Body of pancreas (tissue), 4 donors: Measurements from ENCODE around the gene GALP.

Experiments used
- POLR2A ChIP-seq, 3 donors: fragments of 450-650 bp; IDR thresholded peaks; one replicate each; pipeline ENCODE4 v1.6.1; 2016; ENCODE audit warnings: antibody characterized with exemption in 3 of 3, mild to moderate bottlenecking in 2 of 3
- TF ChIP-seq, protein P1 (sequence below), 7 experiments: fragments of 450-650 bp in 4 of 7; fragments of 200-600 bp in 3 of 7; sonication (generic) in 3 of 7; IDR thresholded peaks; one replicate each; pipeline ENCODE4 v1.5.1; 2016 to 2019; ENCODE audit warnings: antibody characterized with exemption in 7 of 7

DNA sequence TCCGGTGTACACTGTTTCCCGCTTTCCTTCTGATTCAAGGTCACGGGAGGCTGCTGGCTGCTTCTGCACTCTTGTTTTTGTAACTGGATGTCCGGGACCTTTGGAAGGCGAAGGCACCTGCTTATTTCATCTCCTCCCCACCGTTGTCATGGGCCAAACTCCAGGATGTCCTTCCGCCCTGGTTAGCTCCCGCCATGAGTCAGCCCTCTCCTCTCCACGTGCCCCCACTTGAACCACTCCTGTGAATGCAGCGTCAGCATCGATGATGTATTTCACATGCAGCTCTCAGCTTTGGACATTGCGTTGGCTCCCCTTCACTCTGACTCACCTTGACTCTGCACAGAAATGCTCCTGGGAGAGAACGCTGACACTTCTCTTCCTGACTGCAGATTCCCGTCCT, 5.5 kb upstream of the GALP start:
- TF ChIP-seq, protein P1, sequence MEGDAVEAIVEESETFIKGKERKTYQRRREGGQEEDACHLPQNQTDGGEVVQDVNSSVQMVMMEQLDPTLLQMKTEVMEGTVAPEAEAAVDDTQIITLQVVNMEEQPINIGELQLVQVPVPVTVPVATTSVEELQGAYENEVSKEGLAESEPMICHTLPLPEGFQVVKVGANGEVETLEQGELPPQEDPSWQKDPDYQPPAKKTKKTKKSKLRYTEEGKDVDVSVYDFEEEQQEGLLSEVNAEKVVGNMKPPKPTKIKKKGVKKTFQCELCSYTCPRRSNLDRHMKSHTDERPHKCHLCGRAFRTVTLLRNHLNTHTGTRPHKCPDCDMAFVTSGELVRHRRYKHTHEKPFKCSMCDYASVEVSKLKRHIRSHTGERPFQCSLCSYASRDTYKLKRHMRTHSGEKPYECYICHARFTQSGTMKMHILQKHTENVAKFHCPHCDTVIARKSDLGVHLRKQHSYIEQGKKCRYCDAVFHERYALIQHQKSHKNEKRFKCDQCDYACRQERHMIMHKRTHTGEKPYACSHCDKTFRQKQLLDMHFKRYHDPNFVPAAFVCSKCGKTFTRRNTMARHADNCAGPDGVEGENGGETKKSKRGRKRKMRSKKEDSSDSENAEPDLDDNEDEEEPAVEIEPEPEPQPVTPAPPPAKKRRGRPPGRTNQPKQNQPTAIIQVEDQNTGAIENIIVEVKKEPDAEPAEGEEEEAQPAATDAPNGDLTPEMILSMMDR (IDR thresholded peaks at IDR 0.05): no peak
- TF ChIP-seq POLR2A (IDR thresholded peaks at IDR 0.05): no peak
